GM21526 (cell line): Measurements from ENCODE around the gene CPED1.
"Not testable (repeated sequence)": the region's sequence is repeated elsewhere in the genome, so short reads cannot be mapped to it uniquely, and the experiment has no call there.

ENCODE experiments used
- ATAC-seq: cut with Tn5 transposase; IDR thresholded peaks from one replicate; pipeline ENCODE4 v1.9.1; 2021; ENCODE audit warnings: moderate library complexity; ENCODE audit not compliant: unreplicated experiment, low FRiP score

The CPED1 gene

GRCh38 chr7:121125454-121125853, 136.9 kb downstream of the CPED1 start:
- not testable (repeated sequence) for ATAC-seq

GRCh38 chr7:121126201-121126600, 137.7 kb downstream of the CPED1 start:
- ATAC-seq = no peak

GRCh38 chr7:121126801-121127534, 138.5 kb downstream of the CPED1 start:
- no peak for ATAC-seq

GRCh38 chr7:121132940-121133339, 144.4 kb downstream of the CPED1 start:
- ATAC-seq = no peak

DNA sequence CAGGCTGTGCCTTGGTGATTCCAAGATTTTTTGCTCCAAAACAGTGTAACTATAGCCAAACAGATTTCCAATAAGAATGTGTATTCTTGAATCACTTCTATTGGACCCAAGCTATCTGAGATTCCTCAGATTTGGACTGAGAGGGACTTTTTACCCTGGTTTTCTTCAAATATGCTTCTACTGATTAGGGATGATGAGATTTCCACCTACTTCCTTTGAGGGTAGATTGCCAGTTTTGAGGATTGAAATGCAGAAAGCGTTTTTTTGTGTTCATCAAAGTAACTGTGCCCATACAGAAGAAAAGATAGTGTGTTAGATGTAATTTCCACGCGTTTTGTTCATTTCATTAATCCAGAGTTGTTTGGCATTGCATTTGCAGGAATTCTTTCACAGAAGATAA, 144.9 kb downstream of the CPED1 start:
- ATAC-seq = no peak

DNA sequence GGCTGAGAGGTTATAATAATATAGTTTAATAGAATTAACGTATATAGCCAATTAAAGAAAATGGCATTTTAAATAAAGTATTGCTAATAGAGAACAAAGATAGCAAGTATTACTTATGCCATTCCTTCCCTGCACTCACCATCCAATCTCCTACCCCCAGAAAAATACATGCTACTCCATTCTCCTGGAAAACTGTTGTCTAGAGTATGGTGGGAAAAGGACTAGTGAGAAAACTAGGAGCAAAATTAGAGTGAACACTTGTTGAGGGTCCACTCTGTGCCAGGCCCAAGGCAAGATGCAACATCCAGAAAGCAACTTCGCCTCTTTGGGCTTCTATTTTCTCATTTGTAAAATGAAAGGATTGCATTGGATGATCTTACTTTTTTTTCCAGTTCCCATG, 149.1 kb downstream of the CPED1 start:
- no peak for ATAC-seq

DNA sequence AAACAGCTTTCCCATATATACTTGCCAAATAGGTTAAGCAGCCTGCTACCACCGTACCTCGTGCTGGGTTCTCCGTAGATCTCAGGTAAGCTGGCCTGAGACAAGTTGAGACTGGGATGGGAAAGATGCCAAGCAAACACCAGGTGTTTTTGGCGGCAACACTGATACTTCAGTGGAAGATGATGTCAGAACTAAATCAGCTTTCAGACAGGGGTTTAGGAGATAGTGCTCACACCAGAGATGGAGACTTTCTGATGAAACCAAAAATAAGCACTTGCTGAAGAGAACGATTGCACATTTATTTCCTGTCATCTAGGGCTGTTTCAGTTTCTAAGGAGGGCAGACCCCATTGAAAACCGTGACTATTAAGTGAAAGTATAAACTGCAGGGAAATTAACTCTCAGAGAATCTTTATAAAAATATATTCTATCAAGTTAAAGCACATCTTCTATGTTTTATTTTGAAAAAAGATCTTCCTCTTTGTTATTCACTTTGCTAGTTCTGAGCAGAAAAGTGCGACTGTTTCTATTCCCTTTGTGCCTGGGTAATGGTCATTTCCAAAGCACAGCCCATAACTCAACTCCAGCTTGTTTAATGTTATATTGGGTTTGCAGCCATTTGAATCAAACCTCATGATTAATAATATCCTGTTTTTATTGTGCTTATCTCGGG, 149.9 kb downstream of the CPED1 start:
- peak; percentile 100 for ATAC-seq

DNA sequence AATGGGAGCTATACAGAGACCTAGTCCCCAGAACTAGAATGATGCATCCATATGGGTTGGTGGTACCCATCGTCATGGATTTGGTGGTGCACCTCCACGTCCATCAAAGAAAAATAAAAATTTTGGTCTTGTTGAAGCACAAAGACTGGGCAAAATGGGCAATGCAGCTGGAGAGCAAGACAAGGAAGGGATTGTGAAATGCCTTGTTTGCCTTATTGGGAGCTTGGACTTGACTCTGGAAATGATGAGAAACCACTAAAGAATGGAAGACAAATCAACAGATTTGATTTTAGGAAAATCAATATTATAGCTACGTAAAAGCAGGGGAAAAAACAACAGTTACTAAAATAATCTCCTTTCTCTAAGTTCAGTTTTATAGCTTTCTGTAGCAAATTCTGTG, 150.9 kb downstream of the CPED1 start:
- ATAC-seq = no peak

DNA sequence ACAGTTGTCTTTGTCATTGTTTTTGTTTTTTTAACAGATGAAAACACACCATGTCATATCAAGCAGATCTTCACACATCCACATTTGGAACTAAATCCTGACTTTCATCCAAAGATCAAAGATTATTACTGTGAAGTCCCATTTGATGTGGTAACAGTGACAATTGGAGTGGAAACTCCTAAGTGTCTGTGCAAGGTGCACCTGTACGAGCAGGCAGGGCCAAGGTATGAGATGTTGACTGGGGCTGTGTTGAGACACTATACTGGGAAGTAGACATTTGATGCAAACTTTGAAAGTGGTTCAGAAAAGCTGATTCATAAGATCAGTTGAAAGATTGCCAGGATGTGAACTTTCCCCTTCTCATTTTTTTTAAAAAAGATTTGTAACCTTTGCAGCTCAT, 152.3 kb downstream of the CPED1 start:
- ATAC-seq = no peak

- no peak for ATAC-seq
Observed at GRCh38 chr7:121151774-121152221, 163.3 kb downstream of the CPED1 start.

DNA sequence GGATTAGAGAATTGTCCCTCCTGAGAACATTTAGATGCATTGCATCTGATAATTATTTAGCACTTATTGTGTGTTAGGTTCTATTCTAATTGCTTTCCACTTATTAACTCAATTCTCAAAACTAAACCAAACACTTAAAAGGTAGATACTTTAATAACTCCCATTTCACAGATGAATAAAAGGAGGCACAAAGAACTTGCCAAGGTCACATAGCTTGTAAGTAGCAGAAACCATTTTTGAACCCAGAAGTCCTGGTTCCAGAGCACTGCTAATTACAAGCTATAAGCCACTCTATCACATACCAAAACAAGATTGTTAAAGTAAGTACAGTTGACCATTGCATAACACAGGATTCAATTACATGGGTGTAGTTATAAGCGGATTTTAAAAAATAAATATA, 164.9 kb downstream of the CPED1 start:
- no peak for ATAC-seq

DNA sequence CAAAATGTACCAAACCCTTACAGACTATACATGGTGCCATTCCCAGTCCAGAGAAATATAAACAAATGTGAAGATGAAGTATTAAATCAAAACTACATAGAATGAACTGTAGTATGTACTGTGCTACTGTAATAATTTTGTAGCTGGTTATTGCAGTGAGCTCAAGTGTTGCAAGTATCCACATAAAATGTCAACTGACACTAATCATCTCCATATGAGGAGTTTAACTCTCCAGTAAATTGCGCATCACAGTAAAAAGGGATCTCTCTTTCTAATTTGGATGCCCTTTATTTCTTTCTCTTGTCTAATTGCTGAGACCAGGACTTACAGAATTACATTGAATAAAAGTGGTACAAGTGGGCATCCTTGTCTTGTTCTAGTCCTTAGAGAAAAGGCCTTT, 165.5 kb downstream of the CPED1 start:
- no peak for ATAC-seq

DNA sequence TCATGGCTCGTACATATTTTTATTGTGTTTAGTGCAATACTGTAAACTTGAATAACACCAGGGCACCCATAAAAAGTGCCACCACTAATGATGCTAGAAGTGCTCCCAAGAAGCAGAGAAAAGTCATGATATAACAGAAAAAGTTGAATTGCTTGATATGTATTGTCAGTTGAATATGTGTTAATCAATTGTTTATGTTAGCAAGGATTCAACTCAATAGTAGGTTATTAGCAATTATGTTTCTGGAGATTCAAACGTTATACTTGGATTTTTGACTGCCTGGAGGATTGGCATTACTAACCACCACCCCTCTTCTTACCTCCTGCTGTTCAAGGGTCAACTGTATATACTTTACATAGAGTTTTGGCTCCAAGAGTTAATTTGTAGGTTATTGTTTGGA, 168.3 kb downstream of the CPED1 start:
- no peak for ATAC-seq

DNA sequence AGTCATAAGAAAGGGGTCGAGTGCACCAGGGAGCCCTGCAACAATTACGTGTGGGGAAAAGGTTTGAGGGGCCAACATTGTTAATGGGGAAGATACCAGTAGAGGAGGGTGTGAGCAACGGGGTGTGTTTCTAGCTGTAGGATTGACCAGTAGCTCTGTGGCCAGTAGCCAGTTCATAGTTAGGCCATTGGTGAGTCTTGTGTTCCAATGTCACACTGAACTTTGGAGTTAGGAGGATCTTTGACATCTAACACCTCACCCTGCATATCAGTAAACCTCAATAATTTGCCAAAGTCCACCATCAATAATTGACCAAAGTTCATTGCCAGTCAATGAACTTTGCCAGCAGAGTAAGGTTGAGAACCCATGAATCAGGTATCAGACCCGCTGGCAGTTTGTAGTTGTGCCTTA, 168.8 kb downstream of the CPED1 start:
- no peak for ATAC-seq

GRCh38 chr7:121157885-121158590, 169.5 kb downstream of the CPED1 start:
- ATAC-seq = no peak

GRCh38 chr7:121158665-121159064, 170.2 kb downstream of the CPED1 start:
- no peak for ATAC-seq

DNA sequence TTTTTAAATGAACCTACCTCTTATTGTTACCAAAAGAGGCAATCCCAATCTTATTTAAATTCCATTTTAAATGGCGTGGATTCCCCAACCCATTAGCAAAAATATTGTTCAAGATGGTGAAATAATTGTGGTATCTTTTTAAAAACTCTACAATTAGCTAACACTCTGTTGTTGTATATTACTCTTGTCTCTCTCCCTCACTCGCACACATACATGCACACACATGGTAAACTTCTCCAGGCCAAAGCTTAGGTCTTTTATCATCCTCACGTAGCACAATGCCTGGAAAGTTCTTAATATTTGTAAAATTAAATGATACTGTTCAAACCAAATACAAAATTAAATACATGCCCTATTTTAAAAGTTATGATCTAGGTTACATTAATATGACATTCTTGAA, 171.0 kb downstream of the CPED1 start:
- ATAC-seq = no peak

DNA sequence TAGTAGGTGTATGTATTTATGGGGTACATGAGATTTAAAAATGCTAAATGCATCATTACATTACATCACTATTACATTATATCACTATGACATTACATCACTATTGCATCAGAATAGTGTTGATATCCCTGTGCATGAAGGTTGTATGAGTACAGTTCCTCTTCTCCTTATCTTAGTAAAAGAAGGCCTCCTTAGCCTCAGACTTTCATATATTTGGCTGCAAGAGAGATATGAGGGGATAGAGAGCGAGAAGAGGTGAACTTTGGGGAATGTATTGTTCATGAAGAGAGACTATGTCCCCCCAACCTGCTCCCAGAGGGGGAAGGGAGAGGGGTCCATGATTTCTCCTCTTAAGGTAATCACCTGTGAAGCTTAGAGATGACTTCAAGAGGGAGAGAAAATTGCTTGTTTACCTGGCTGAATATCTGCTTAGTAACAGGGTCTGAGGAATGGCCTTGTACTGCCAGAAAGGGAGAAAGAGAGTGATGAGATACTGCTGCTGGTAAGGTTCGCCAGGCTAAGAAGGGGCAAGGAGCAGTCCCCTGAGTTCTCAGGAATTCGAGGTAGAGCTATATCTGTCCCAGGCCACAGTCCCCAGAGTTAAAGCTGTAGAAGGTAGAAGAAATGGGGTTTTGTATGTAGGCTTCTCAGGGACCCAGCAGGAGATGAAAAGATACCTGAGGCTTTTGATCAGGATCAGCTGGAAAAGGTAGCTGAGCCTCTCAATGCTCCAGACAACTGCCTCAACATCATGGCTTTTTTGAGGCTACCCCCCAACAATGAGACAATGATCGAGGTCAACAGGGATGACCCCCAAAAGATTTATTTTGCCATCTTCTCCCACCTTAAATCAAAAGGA, 171.9 kb downstream of the CPED1 start:
- no peak for ATAC-seq

DNA sequence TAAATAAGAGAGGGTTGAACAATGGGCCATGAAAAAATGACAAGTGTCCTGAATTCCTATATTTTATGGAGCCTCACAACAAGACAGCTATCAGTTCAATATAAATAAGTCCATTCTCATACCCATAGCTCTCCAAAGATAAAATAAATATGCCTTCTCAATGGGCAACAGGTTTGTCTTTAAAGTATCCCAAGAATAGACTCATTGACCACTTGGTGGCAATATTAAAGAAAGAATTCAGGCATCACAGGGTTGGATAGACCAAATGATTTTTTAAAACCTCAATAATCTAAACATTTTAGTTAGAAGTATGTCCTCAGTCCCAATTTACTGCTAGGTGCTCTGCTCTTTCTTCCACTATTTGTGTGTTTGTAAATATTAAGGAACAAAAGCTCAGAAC, 175.2 kb downstream of the CPED1 start:
- ATAC-seq = no peak

DNA sequence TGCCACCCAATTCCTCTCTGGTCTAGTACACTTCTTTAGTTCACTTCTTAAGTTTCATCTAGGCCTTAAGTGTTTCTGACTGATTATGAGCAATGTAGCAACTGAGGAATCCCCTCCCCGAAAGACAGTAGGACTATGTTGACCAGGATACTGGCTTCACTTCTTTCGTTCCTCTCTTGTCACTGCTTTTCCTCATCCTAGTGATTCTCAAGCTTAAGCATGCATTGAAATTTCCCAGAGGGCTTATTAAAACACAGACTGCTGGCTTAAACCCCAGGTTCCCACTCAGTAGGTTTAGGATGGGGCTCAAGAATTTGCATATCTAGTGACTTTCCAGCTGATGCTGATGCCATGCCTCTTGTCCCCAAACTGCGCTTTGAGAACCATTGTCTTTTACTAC, 175.7 kb downstream of the CPED1 start:
- ATAC-seq = no peak

GRCh38 chr7:121166916-121167315, 178.4 kb downstream of the CPED1 start:
- no peak for ATAC-seq
